HG03565 (cell line): ENCODE measurements around the gene SLIT3.

Experiments
- ATAC-seq: cut with Tn5 transposase; IDR thresholded peaks from one replicate; pipeline ENCODE4 v1.9.1; 2021; ENCODE audit warnings: mild to moderate bottlenecking, moderate library complexity; ENCODE audit not compliant: unreplicated experiment

Gene SLIT3

GRCh38 chr5:168844922-168845296 lies 456.0 kb downstream of the SLIT3 start:
- ATAC-seq = no peak

- ATAC-seq = no peak
Observed at GRCh38 chr5:168844016-168844921, 456.7 kb downstream of the SLIT3 start.

DNA sequence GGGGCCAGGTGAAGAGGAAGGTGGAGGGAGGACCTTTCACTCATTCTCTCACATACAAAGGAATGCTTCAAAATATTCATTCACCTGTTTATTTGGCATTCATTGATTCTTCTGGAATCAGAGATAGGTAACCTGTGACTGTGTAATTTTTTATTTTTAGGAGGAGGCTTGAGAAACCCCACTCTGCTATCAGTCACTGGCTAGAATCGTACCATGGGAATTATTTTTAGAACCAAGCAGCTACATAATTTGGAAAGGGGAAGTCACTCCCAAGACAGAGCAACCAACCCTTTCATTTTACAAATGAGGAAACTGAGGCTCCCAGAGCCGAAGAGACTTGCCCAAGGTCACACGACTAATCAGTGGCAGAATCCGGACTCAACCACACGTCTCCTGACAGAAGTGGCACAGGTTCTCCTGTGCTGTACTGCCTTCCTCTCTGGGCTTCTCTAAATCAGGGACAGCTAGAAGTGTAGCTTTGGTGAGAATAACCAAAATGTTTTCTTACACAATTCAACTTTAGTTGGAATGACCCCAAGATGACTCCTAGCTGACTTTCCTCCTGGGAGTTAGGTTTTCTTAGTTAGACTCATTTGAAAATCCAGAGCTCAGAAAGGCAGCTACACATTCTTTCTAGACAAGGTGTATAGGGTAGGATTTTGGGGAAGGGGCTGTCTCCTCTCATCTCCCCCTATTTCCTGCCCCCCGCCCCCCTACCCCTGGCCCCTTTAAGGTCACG lies 457.5 kb downstream of the SLIT3 start:
- ATAC-seq = no peak

- ATAC-seq = no peak
Observed at GRCh38 chr5:168842571-168843205, 458.3 kb downstream of the SLIT3 start.

DNA sequence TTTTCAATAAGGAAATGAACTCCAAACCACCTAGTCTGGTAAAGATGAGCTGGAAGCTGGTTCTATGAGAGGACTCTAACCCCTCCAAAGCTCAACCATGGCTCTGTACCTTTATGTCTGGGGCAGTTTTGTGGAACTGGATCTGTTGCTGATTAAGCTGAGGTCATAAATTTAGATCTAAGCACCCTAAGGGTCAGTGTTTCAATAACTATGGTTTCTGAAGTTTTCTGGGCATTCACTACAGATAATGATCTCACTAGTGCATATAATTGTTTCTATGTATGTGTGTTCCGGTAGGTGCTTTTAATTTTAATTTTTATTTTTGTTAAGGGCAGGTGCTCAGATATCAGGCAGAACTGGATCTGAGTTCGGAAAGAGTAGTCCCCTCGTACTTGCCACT lies 463.1 kb downstream of the SLIT3 start:
- no peak for ATAC-seq

- ATAC-seq = no peak
Observed at GRCh38 chr5:168836603-168837231, 464.2 kb downstream of the SLIT3 start.

DNA sequence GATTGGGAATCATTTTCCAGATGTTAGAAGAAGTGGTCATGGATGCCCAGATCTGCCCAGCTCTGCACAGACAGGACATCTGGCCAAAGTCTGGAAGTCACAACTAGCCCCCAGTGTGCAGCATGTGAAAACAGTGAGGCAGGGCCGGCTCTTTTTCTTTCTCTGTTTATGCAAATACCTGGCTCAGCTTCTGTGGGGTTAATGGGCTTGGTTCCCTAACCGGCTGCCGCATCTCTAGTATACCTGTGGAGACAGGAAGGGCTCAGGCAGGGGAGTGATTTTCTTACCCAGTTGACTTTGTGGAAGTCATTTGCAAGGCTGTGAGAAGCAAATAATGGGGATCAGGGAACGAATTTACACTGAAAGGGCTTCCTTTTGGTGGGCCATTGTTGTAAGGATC lies 467.0 kb downstream of the SLIT3 start:
- ATAC-seq = no peak

- ATAC-seq = no peak
Observed at GRCh38 chr5:168833383-168833782, 467.6 kb downstream of the SLIT3 start.

GRCh38 chr5:168832308-168832707 lies 468.6 kb downstream of the SLIT3 start:
- no peak for ATAC-seq

DNA sequence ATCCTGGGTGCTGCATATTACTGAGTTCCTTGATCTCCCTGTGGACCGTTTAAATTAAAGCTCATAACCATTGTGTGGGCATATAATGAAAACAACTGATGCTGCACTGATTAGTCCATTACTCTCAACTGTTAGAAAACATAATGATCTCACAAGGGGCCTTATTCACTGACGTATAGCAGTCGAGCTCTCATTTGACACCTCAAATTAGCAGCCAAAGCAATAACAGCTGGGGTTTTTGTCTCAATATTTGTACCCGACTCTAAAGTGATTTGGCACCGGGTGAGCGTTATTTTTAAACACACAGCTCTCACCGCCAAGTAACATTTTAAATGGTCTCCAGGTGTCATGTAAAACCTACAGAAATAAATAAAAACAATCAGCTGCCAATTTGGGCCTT lies 469.6 kb downstream of the SLIT3 start:
- ATAC-seq = no peak

DNA sequence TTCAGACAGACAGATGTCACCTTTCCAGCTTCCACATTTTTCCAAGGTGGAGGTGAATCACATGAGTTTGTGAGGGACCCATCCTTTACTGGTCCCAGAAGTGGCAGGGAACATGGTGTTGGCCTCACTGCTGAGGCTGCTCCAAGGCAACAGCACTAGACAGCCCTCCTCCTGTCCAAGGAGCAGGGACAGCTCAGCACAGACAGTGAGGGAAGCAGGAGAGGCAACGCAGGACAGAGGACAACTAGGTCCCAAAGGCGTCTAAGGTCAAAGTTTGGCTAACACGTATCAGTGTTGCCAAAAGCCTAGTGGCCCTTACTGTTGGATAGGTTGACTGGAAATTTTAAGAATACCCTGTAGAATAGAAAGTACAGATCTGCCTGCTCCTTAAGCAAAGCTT lies 470.1 kb downstream of the SLIT3 start:
- ATAC-seq = no peak

DNA sequence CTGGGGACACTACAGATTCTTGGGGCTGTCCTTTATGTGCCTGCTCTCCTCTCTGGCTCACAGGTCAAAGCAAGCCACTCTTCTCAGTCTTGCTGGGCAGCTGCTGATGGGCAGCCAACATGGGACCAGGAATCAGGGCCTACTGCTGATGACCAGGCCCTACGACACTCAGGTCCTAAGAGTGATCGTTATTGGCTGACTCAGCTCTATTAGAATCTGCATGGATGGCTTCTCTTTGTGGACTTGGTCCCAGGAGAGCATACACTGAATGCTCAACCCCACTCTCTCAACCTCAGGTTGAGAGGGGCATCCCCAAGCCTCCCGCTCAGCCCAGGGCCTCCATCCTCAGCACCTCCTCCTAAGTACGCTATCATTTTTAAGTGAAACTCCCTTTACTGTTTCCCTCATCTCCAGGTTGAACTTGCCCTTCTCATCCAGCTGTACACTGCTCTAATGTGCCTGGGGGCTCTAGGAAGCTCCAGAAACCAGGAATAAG lies 471.0 kb downstream of the SLIT3 start:
- ATAC-seq = no peak

DNA sequence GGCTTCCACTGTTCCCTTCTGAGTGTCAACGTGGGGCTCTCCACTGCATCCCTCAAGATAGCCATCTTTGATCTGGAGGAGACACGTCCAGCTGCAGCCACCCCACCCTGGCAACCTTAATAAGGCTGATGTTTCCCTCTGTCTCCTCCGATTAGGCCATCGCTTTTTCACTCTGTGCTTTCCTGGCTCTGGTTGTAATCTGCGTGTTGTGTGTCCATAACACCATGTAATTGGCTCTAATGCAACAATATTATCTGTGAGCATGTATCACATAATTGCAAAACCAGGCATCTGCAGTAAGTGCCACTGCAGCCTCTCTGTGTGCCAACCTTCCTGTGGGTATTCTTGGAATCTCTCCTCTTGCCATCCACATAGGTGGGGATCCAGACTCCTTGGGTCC lies 471.9 kb downstream of the SLIT3 start:
- ATAC-seq = no peak

GRCh38 chr5:168827636-168828035 lies 473.3 kb downstream of the SLIT3 start:
- no peak for ATAC-seq

GRCh38 chr5:168826246-168826725 lies 474.7 kb downstream of the SLIT3 start:
- ATAC-seq = no peak

DNA sequence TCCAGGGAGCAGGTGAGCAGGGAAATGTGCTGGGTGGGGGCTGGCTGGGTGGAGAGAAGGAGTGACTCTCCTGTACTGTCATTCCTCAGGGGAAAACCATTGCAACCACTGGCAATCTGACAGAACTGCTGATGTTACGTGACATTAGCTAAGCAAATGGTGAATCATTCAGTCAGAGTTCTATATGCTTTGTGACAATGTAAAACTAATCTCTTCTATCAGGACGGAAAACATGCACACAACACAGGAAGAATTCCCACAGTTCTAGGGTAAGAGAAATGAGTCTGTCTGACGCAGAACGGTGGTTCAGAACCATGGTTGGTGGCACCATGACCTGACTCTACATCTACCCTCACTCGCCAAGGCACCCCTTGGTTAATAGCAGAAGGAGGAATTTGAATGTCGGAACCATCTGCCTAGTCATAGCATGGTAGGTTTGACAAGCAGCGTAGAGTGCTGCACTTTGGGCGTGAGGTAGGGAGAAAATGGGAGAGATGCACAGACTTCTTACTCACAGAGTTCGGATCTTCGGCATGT lies 478.1 kb downstream of the SLIT3 start:
- ATAC-seq = no peak

DNA sequence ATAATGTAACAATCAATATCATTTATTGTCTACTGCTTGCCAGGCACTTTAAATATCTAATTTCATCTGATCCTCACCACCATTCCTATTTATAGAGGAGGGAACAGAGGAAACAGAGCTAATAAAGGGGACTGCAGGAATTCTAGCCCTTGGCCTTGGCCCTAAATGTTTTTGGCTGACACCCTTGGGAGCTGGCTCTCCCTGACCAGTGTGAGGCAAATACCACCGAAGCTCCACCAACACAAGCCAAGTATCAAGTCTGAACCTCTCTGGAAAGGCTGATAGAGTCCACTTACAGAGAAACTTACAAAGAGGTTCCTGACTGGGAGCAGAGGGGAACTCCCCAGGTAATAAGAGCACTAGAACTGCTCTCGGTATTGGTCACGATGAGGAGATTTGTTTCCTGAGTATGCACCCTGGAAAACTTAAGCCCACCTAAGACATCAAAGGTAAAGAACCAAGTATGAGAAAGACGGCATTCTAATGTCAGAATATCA lies 478.6 kb downstream of the SLIT3 start:
- ATAC-seq = no peak

GRCh38 chr5:168820874-168821273 lies 480.1 kb downstream of the SLIT3 start:
- ATAC-seq = no peak

DNA sequence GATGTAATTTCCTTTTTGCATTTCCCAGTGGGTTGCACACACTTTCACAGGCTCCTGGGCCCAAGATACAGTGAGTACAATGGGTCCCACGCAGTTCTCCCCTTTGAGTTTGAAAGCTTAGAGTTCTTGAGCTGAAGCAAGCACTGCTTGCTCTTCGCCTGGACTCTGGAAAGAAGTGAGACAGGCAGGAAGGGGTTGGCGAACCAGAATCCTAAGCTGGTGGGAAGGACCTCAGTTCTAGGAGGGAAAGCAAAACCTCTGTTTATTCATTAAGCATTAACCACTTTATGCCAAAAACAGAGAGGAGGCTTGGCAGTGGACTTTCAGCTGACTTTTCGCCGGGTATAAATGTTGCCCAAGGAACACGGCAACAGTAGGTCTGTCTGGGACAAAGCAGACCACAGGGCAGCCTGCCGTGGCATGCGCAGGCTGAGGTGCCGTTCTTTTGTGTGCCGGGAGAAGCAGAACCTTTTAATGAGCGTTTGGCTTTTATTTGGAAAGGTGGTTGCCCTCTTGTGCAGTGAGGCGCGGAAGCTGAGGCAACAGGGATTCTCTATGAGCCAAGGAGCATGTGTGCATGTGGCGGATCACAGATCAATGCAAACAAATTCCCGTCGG lies 481.8 kb downstream of the SLIT3 start:
- ATAC-seq = no peak

- no peak for ATAC-seq
Observed at GRCh38 chr5:168818558-168818957, 482.4 kb downstream of the SLIT3 start.
